Stimulated activated naive B cell treated with anti-CD40 and anti-IgM and Interleukin-4, amounts not matched to agents 10 μg/mL and 1 μg/mL and 100 μg/mL, for 72 hours (primary cell): ENCODE measurements around the gene MAP2K5.

Experiments used
- ATAC-seq, 2 donors: fragments of 150-1000 bp; cut with Tn5 transposase; replicated peaks; 2 replicates each; pipeline ENCODE4 v1.10.0; 2021; ENCODE audit warnings: moderate library complexity in 1 of 2
- DNase-seq: peaks from one replicate; pipeline ENCODE4 v3.0.0; 2021
- H3K27ac Mint-ChIP-seq: one replicate; pipeline ENCODE4 v1.8.0; 2022; ENCODE audit warnings: mild to moderate bottlenecking, mixed read lengths
- H3K27me3 Mint-ChIP-seq, 2 donors: one replicate each; pipeline ENCODE4 v1.8.0; 2022; ENCODE audit warnings: mixed read lengths in 2 of 2
- H3K36me3 Mint-ChIP-seq, 2 donors: one replicate each; pipeline ENCODE4 v1.8.0; 2022; ENCODE audit warnings: mixed read lengths in 2 of 2, mild to moderate bottlenecking in 1 of 2
- H3K4me1 Mint-ChIP-seq, 2 donors: one replicate each; pipeline ENCODE4 v1.8.0; 2022; ENCODE audit warnings: mixed read lengths in 2 of 2, mild to moderate bottlenecking in 1 of 2
- H3K4me3 Mint-ChIP-seq, 2 donors: one replicate each; pipeline ENCODE4 v1.8.0; 2022; ENCODE audit warnings: mild to moderate bottlenecking in 2 of 2, mixed read lengths in 2 of 2, moderate library complexity in 1 of 2
- H3K9me3 Mint-ChIP-seq, 2 donors: one replicate each; pipeline ENCODE4 v1.8.0; 2022; ENCODE audit warnings: mixed read lengths in 2 of 2, mild to moderate bottlenecking in 1 of 2

MAP2K5 gene

GRCh38 chr15:67559158-67559557, 16.7 kb downstream of the MAP2K5 start:
- H3K4me1 Mint-ChIP-seq: peaks cover 10 to 20% of the 10 kb centered on the region in 2 donors

GRCh38 chr15:67559576-67559975, 17.1 kb downstream of the MAP2K5 start:
- no peak overlapping the region for H3K4me3 Mint-ChIP-seq
- peaks cover 13 to 25% of the 10 kb centered on the region in 2 donors for H3K4me1 Mint-ChIP-seq
- no peak overlapping the region for H3K27ac Mint-ChIP-seq
- DNase-seq (no peak), ATAC-seq (no peak)
- peaks cover 30 to 54% of the 10 kb centered on the region in 2 donors for H3K36me3 Mint-ChIP-seq
- peaks cover 0 to 4% of the 10 kb centered on the region in 2 donors for H3K9me3 Mint-ChIP-seq
- H3K27me3 Mint-ChIP-seq: no peaks in the 10 kb centered on the region

More at GRCh38 chr15:67559158-67559557, 16.7 kb downstream of the MAP2K5 start:
- Mint-ChIP-seq H3K4me3 (no peak overlapping the region), H3K36me3 (peaks cover 31 to 51% of the 10 kb centered on the region in 2 donors), H3K27me3 (no peaks in the 10 kb centered on the region), H3K9me3 (peaks cover 0 to 4% of the 10 kb centered on the region in 2 donors), H3K27ac (no peak overlapping the region)
- ATAC-seq (no peak), DNase-seq (no peak)

- Mint-ChIP-seq H3K4me3 (no peak overlapping the region), H3K27ac (no peak overlapping the region), H3K9me3 (peaks cover 0 to 4% of the 10 kb centered on the region in 2 donors), H3K27me3 (no peaks in the 10 kb centered on the region), H3K36me3 (peaks cover 25 to 47% of the 10 kb centered on the region in 2 donors), H3K4me1 (peaks cover 13 to 32% of the 10 kb centered on the region in 2 donors)
- ATAC-seq (no peak), DNase-seq (no peak)
Observed at GRCh38 chr15:67560320-67560719, 17.8 kb downstream of the MAP2K5 start.

- no peak for DNase-seq
- ATAC-seq: no peak
- H3K27me3 Mint-ChIP-seq: no peaks in the 10 kb centered on the region
- H3K4me1 Mint-ChIP-seq: peaks cover 13 to 32% of the 10 kb centered on the region in 2 donors
- peaks cover 0 to 4% of the 10 kb centered on the region in 2 donors for H3K9me3 Mint-ChIP-seq
- peaks cover 20 to 41% of the 10 kb centered on the region in 2 donors for H3K36me3 Mint-ChIP-seq
- no peak overlapping the region for H3K4me3 Mint-ChIP-seq
- no peak overlapping the region for H3K27ac Mint-ChIP-seq
Observed at GRCh38 chr15:67563092-67563491, 20.6 kb downstream of the MAP2K5 start.

- Mint-ChIP-seq H3K4me3 (no peak overlapping the region), H3K27me3 (no peaks in the 10 kb centered on the region), H3K9me3 (no peaks in the 10 kb centered on the region), H3K36me3 (peaks cover 12 to 33% of the 10 kb centered on the region in 2 donors), H3K27ac (no peak overlapping the region), H3K4me1 (peaks cover 13 to 24% of the 10 kb centered on the region in 2 donors)
- DNase-seq (no peak), ATAC-seq (peak; percentile 86 to 88)
Observed at GRCh38 chr15:67564021-67564967, 21.8 kb downstream of the MAP2K5 start.

GRCh38 chr15:67564968-67565345, 22.5 kb downstream of the MAP2K5 start:
- Mint-ChIP-seq H3K4me3 (no peak overlapping the region), H3K27ac (no peak overlapping the region), H3K4me1 (peaks cover 13 to 24% of the 10 kb centered on the region in 2 donors), H3K36me3 (peaks cover 8 to 30% of the 10 kb centered on the region in 2 donors), H3K9me3 (no peaks in the 10 kb centered on the region), H3K27me3 (no peaks in the 10 kb centered on the region)
- DNase-seq (no peak), ATAC-seq (peak; percentile 82 to 88)

- Mint-ChIP-seq H3K4me1 (peaks cover 5 to 16% of the 10 kb centered on the region in 2 donors), H3K9me3 (no peaks in the 10 kb centered on the region), H3K27me3 (no peaks in the 10 kb centered on the region), H3K36me3 (peaks cover 8 to 29% of the 10 kb centered on the region in 2 donors), H3K27ac (no peak overlapping the region), H3K4me3 (no peak overlapping the region)
- no peak for ATAC-seq
- no peak for DNase-seq
Observed at GRCh38 chr15:67569668-67570067, 27.2 kb downstream of the MAP2K5 start.

- H3K9me3 Mint-ChIP-seq: no peaks in the 10 kb centered on the region
- no peak overlapping the region for H3K27ac Mint-ChIP-seq
- no peak for DNase-seq
- H3K27me3 Mint-ChIP-seq: no peaks in the 10 kb centered on the region
- H3K4me1 Mint-ChIP-seq: peaks cover 8 to 9% of the 10 kb centered on the region in 2 donors
- H3K36me3 Mint-ChIP-seq: peaks cover 10 to 29% of the 10 kb centered on the region in 2 donors
- ATAC-seq: no peak
- no peak overlapping the region for H3K4me3 Mint-ChIP-seq
Observed at GRCh38 chr15:67570875-67571647, 28.6 kb downstream of the MAP2K5 start.

- Mint-ChIP-seq H3K27me3 (no peaks in the 10 kb centered on the region), H3K4me1 (peaks cover 8 to 9% of the 10 kb centered on the region in 2 donors), H3K9me3 (no peaks in the 10 kb centered on the region), H3K27ac (no peak overlapping the region), H3K36me3 (peaks cover 8 to 28% of the 10 kb centered on the region in 2 donors), H3K4me3 (no peak overlapping the region)
- DNase-seq (no peak), ATAC-seq (no peak)
Observed at GRCh38 chr15:67571648-67572415, 29.3 kb downstream of the MAP2K5 start.

GRCh38 chr15:67573194-67573593, 30.7 kb downstream of the MAP2K5 start:
- no peak overlapping the region for H3K4me3 Mint-ChIP-seq
- H3K4me1 Mint-ChIP-seq: peaks cover 8 to 9% of the 10 kb centered on the region in 2 donors
- H3K27ac Mint-ChIP-seq: no peak overlapping the region
- ATAC-seq (no peak), DNase-seq (no peak)
- no peaks in the 10 kb centered on the region for H3K27me3 Mint-ChIP-seq
- H3K9me3 Mint-ChIP-seq: no peaks in the 10 kb centered on the region
- peaks cover 8 to 25% of the 10 kb centered on the region in 2 donors for H3K36me3 Mint-ChIP-seq

GRCh38 chr15:67575039-67575502, 32.6 kb downstream of the MAP2K5 start:
- Mint-ChIP-seq H3K9me3 (no peaks in the 10 kb centered on the region), H3K36me3 (peaks cover 5 to 20% of the 10 kb centered on the region in 2 donors), H3K27ac (no peak overlapping the region), H3K4me1 (peaks cover 8 to 9% of the 10 kb centered on the region in 2 donors), H3K4me3 (no peak overlapping the region), H3K27me3 (no peaks in the 10 kb centered on the region)
- DNase-seq (no peak), ATAC-seq (no peak)

- no peak overlapping the region for H3K27ac Mint-ChIP-seq
- DNase-seq (no peak), ATAC-seq (no peak)
- H3K36me3 Mint-ChIP-seq: peaks cover 10 to 16% of the 10 kb centered on the region in 2 donors
- no peaks in the 10 kb centered on the region for H3K27me3 Mint-ChIP-seq
- no peak overlapping the region for H3K4me3 Mint-ChIP-seq
- peaks cover 0 to 3% of the 10 kb centered on the region in 2 donors for H3K4me1 Mint-ChIP-seq
- no peaks in the 10 kb centered on the region for H3K9me3 Mint-ChIP-seq
Observed at GRCh38 chr15:67578020-67578600, 35.6 kb downstream of the MAP2K5 start.

- Mint-ChIP-seq H3K4me3 (no peak overlapping the region), H3K27ac (no peak overlapping the region), H3K9me3 (no peaks in the 10 kb centered on the region), H3K4me1 (peaks cover 0 to 3% of the 10 kb centered on the region in 2 donors), H3K27me3 (no peaks in the 10 kb centered on the region), H3K36me3 (peaks cover 10 to 14% of the 10 kb centered on the region in 2 donors)
- ATAC-seq: no peak
- no peak for DNase-seq
Observed at GRCh38 chr15:67579164-67579563, 36.7 kb downstream of the MAP2K5 start.
